SU-DHL-6 (cell line): ENCODE data around the gene SDC3.

Experiments used
- CTCF ChIP-seq: fragments of 200-600 bp; sonication (generic); IDR thresholded peaks from one replicate; pipeline ENCODE4 v1.5.1; 2017; ENCODE audit warnings: antibody characterized with exemption, mild to moderate bottlenecking, low read length, moderate library complexity; ENCODE audit not compliant: insufficient read depth, poor library complexity, severe bottlenecking
- EZH2phosphoT487 ChIP-seq: fragments of 200-600 bp; sonication (generic), shearing (Covaris generic); conservative IDR thresholded peaks from 2 replicates; pipeline ENCODE4 v1.6.1; 2018; ENCODE audit warnings: mild to moderate bottlenecking, antibody characterized with exemption, low read length, moderate library complexity, mixed read lengths

DNA sequence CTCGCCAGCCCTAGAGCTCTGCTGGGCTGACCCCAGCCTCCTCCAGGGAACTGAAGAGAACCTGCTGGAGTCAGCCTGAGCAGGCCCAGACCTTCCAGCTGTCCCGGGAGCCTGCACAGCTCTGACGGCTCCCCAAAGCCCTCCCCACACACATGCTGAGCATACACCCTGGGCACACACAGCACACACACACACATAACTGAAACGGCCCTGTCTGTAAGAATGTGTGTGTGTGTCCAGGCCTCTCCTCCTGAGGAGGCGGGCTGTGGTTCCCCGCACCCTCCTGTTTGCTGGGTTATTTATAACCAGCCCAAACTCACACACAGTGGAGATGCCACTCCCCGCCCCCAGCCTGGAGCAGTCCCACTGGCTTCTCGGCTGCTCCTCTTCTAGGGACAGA lies 20.2 kb downstream of the SDC3 start:
- TF ChIP-seq CTCF = no peak
- no peak for TF ChIP-seq EZH2phosphoT487
